ENCODE measurements around the gene VPS35L. TPM values are rescaled to one million over a fixed set of nuclear protein-coding genes. Genes with fewer than 3 reads are reported as not detected.

Gene VPS35L
- total RNA-seq, 1 experiment from 2014 or later, result 14.2 TPM

- TF ChIP-seq CTCF (IDR thresholded peaks at IDR 0.05; ENCODE audit: unreplicated experiment), result no peak
- CTCF ChIA-PET, result no interaction called here
- Mint-ChIP-seq H3K4me1 (ENCODE audit: low read depth, unreplicated experiment) (no peaks in the 10 kb centered on the region), H3K27ac (ENCODE audit: unreplicated experiment) (no peak overlapping the region), H3K36me3 (ENCODE audit: insufficient read depth, unreplicated experiment) (no peaks in the 10 kb centered on the region), H3K27me3 (ENCODE audit: unreplicated experiment) (no peaks in the 10 kb centered on the region), H3K4me3 (ENCODE audit: low read depth, unreplicated experiment) (no peak overlapping the region), H3K9me3 (ENCODE audit: low read depth, unreplicated experiment) (no peaks in the 10 kb centered on the region)
- BruUV-seq (replicated peaks), result no TSS peak
- no peak for DNase-seq
- intact Hi-C loops (cut with micrococcal nuclease; ENCODE audit: unreplicated experiment), result no loop called here
Measured at GRCh38 chr16:19574615-19575014, 19.1 kb downstream of the VPS35L start.

- H3K4me3 Mint-ChIP-seq (ENCODE audit: low read depth, unreplicated experiment), result no peak overlapping the region
- no peaks in the 10 kb centered on the region for H3K36me3 Mint-ChIP-seq (ENCODE audit: insufficient read depth, unreplicated experiment)
- CTCF ChIA-PET, result no interaction called here
- no TSS peak for BruUV-seq (replicated peaks)
- H3K27me3 Mint-ChIP-seq (ENCODE audit: unreplicated experiment), result no peaks in the 10 kb centered on the region
- no peaks in the 10 kb centered on the region for H3K4me1 Mint-ChIP-seq (ENCODE audit: low read depth, unreplicated experiment)
- intact Hi-C loops (cut with micrococcal nuclease; ENCODE audit: unreplicated experiment), result no loop called here
- H3K9me3 Mint-ChIP-seq (ENCODE audit: low read depth, unreplicated experiment), result peaks cover 3% of the 10 kb centered on the region
- TF ChIP-seq CTCF (IDR thresholded peaks at IDR 0.05; ENCODE audit: unreplicated experiment), result no peak
- H3K27ac Mint-ChIP-seq (ENCODE audit: unreplicated experiment), result no peak overlapping the region
- DNase-seq, result no peak
Measured at GRCh38 chr16:19578378-19578971, 23.0 kb downstream of the VPS35L start.

GRCh38 chr16:19582050-19582831, 26.7 kb downstream of the VPS35L start:
- CTCF ChIA-PET, result no interaction called here
- intact Hi-C loops (cut with micrococcal nuclease; ENCODE audit: unreplicated experiment), result loop anchor here (2.0 to 5.0 kb wide), 3 partner anchors 23 to 805 kb away; no protein-coding TSS in a partner anchor
- no peaks in the 10 kb centered on the region for H3K36me3 Mint-ChIP-seq (ENCODE audit: insufficient read depth, unreplicated experiment)
- no peak for DNase-seq
- BruUV-seq (replicated peaks), result no TSS peak
- H3K9me3 Mint-ChIP-seq (ENCODE audit: low read depth, unreplicated experiment), result peaks cover 3% of the 10 kb centered on the region
- H3K4me1 Mint-ChIP-seq (ENCODE audit: low read depth, unreplicated experiment), result peaks cover 8% of the 10 kb centered on the region
- no peak overlapping the region for H3K27ac Mint-ChIP-seq (ENCODE audit: unreplicated experiment)
- no peak overlapping the region for H3K4me3 Mint-ChIP-seq (ENCODE audit: low read depth, unreplicated experiment)
- no peak for TF ChIP-seq CTCF (IDR thresholded peaks at IDR 0.05; ENCODE audit: unreplicated experiment)
- no peaks in the 10 kb centered on the region for H3K27me3 Mint-ChIP-seq (ENCODE audit: unreplicated experiment)

- Mint-ChIP-seq H3K27me3 (ENCODE audit: unreplicated experiment) (no peaks in the 10 kb centered on the region), H3K4me1 (ENCODE audit: low read depth, unreplicated experiment) (peaks cover 8% of the 10 kb centered on the region), H3K27ac (ENCODE audit: unreplicated experiment) (no peak overlapping the region), H3K9me3 (ENCODE audit: low read depth, unreplicated experiment) (peaks cover 3% of the 10 kb centered on the region), H3K4me3 (ENCODE audit: low read depth, unreplicated experiment) (no peak overlapping the region), H3K36me3 (ENCODE audit: insufficient read depth, unreplicated experiment) (no peaks in the 10 kb centered on the region)
- CTCF ChIA-PET, result interaction anchor here (0.6 to 1.7 kb wide), 28 partner anchors 9 to 802 kb away, joined by 3 to 43 read pairs (median 4); partner anchors contain the start of genes GPRC5B and VPS35L
- no TSS peak for BruUV-seq (replicated peaks)
- peak; percentile 91 for TF ChIP-seq CTCF (IDR thresholded peaks at IDR 0.05; ENCODE audit: unreplicated experiment)
- intact Hi-C loops (cut with micrococcal nuclease; ENCODE audit: unreplicated experiment), result loop anchor here (2.0 to 5.0 kb wide), 3 partner anchors 25 to 804 kb away; no protein-coding TSS in a partner anchor
- peak; percentile 61 for DNase-seq
Measured at GRCh38 chr16:19583665-19584300, 28.3 kb downstream of the VPS35L start.

Measured in Calu3 (cell line).